GM18517 (cell line): ENCODE data around the gene BARX2.

Experiments used
- ATAC-seq: cut with Tn5 transposase; IDR thresholded peaks from one replicate; pipeline ENCODE4 v1.9.1; 2021; ENCODE audit warnings: mild to moderate bottlenecking, moderate library complexity; ENCODE audit not compliant: unreplicated experiment

Gene BARX2

GRCh38 chr11:129493746-129494145 lies 118.1 kb downstream of the BARX2 start:
- ATAC-seq: no peak
